Neural progenitor cell (in vitro differentiated cells): ENCODE results near the gene FADS6.

Experiments used
- CTCF ChIP-seq: fragments of 200-600 bp; sonication (generic); IDR thresholded peaks from 2 replicates; pipeline ENCODE4 v1.5.1; 2017; ENCODE audit warnings: antibody characterized with exemption, mild to moderate bottlenecking
- EZH2 ChIP-seq: fragments of 200-600 bp; sonication (generic); IDR thresholded peaks from 2 replicates; pipeline ENCODE4 v1.6.1; 2017; ENCODE audit warnings: antibody characterized with exemption, mild to moderate bottlenecking, moderate library complexity
- EZH2phosphoT487 ChIP-seq: fragments of 200-600 bp; sonication (generic); IDR thresholded peaks from 2 replicates; pipeline ENCODE4 v1.6.1; 2017; ENCODE audit warnings: antibody characterized with exemption

GRCh38 chr17:74903034-74903433 lies 9.6 kb upstream of the FADS6 start:
- TF ChIP-seq EZH2phosphoT487 (no peak), EZH2 (no peak), CTCF (no peak)
